H9 (cell line): ENCODE data around the gene OR52K2. TPM values are rescaled to one million over a fixed set of nuclear protein-coding genes. Genes with fewer than 3 reads are reported as not detected.

Experiments used
- DNase-seq: peaks from one replicate; pipeline ENCODE4 v3.0.0-alpha.2; 2017
- H2AFZ ChIP-seq: one replicate; pipeline ENCODE4 v1.6.1; 2013; ENCODE audit warnings: mild to moderate bottlenecking, low read length, control low read depth, moderate library complexity
- H2AK5ac ChIP-seq: 2 replicates; pipeline ENCODE4 v1.6.1; 2013; ENCODE audit warnings: low read length, control low read depth, mixed read lengths; ENCODE audit not compliant: insufficient read length
- H2BK120ac ChIP-seq: one replicate; pipeline ENCODE4 v1.6.1; 2013; ENCODE audit warnings: low read depth, mild to moderate bottlenecking, low read length, control low read depth, inconsistent platforms; ENCODE audit not compliant: poor library complexity, severe bottlenecking
- H2BK12ac ChIP-seq: 2 replicates; pipeline ENCODE4 v1.6.1; 2013; ENCODE audit warnings: low read length, control low read depth, mixed read lengths, low read depth; ENCODE audit not compliant: insufficient read length
- H2BK15ac ChIP-seq: 2 replicates; pipeline ENCODE4 v1.6.1; 2013; ENCODE audit warnings: low read depth, low read length, control low read depth
- H2BK20ac ChIP-seq: one replicate; pipeline ENCODE4 v1.6.1; 2013; ENCODE audit warnings: low read depth, mild to moderate bottlenecking, low read length, control low read depth, inconsistent platforms; ENCODE audit not compliant: poor library complexity, severe bottlenecking
- H2BK5ac ChIP-seq: 2 replicates; pipeline ENCODE4 v1.6.1; 2013; ENCODE audit warnings: low read length, control low read depth, mixed read lengths; ENCODE audit not compliant: insufficient read length
- H3K14ac ChIP-seq: 2 replicates; pipeline ENCODE4 v1.6.1; 2013; ENCODE audit warnings: low read length, control low read depth; ENCODE audit not compliant: insufficient read depth
- H3K18ac ChIP-seq: 2 replicates; pipeline ENCODE4 v1.6.1; 2013; ENCODE audit warnings: low read depth, mild to moderate bottlenecking, mixed read lengths, low read length, control low read depth; ENCODE audit not compliant: insufficient read length
- H3K23ac ChIP-seq: 2 replicates; pipeline ENCODE4 v1.6.1; 2013; ENCODE audit warnings: low read length, control low read depth, mixed read lengths, low read depth; ENCODE audit not compliant: insufficient read length
- H3K23me2 ChIP-seq: 2 replicates; pipeline ENCODE4 v1.6.1; 2013; ENCODE audit warnings: low read depth, mild to moderate bottlenecking, mixed read lengths, low read length, control low read depth; ENCODE audit not compliant: insufficient read length, poor library complexity, severe bottlenecking
- H3K27ac ChIP-seq: 2 replicates; pipeline ENCODE4 v1.5.1; 2013; ENCODE audit warnings: low read length, control low read depth, mixed read lengths, low read depth; ENCODE audit not compliant: insufficient read length
- H3K27me3 ChIP-seq: 2 replicates; pipeline ENCODE4 v1.6.1; 2013; ENCODE audit warnings: low read length, control low read depth, inconsistent platforms; ENCODE audit not compliant: insufficient read depth
- H3K4ac ChIP-seq: 2 replicates; pipeline ENCODE4 v1.6.1; 2013; ENCODE audit warnings: low read depth, mild to moderate bottlenecking, control low read depth, inconsistent platforms, low read length, moderate library complexity
- H3K4me1 ChIP-seq: 2 replicates; pipeline ENCODE4 v1.6.1; 2013; ENCODE audit warnings: low read length, control low read depth, inconsistent platforms; ENCODE audit not compliant: insufficient read depth
- H3K4me2 ChIP-seq: 2 replicates; pipeline ENCODE4 v1.6.1; 2013; ENCODE audit warnings: low read length, control low read depth, mixed read lengths; ENCODE audit not compliant: insufficient read length, insufficient read depth
- H3K56ac ChIP-seq: 2 replicates; pipeline ENCODE4 v1.6.1; 2013; ENCODE audit warnings: low read depth, mild to moderate bottlenecking, mixed read lengths, low read length, control low read depth; ENCODE audit not compliant: insufficient read length
- H3K79me1 ChIP-seq: 2 replicates; pipeline ENCODE4 v1.6.1; 2013; ENCODE audit warnings: low read depth, mild to moderate bottlenecking, moderate library complexity, low read length, control low read depth, inconsistent platforms; ENCODE audit not compliant: insufficient read depth, poor library complexity, severe bottlenecking
- H3K79me2 ChIP-seq: 2 replicates; pipeline ENCODE4 v1.6.1; 2013; ENCODE audit warnings: low read length, control low read depth, inconsistent platforms; ENCODE audit not compliant: insufficient read depth
- H3K9ac ChIP-seq: 2 replicates; pipeline ENCODE4 v1.6.1; 2013; ENCODE audit warnings: low read length, control low read depth, mixed read lengths; ENCODE audit not compliant: insufficient read length; ENCODE audit errors: extremely low read depth
- H3K9me3 ChIP-seq: one replicate; pipeline ENCODE4 v1.6.1; 2013; ENCODE audit warnings: low read depth, low read length, inconsistent platforms; ENCODE audit not compliant: control insufficient read depth
- H3T11ph ChIP-seq: one replicate; pipeline ENCODE4 v1.6.1; 2013; ENCODE audit warnings: mild to moderate bottlenecking, low read length, control low read depth, inconsistent platforms
- H4K20me1 ChIP-seq: one replicate; pipeline ENCODE4 v1.6.1; 2013; ENCODE audit not compliant: control insufficient read depth, insufficient read length, insufficient read depth
- H4K5ac ChIP-seq: 2 replicates; pipeline ENCODE4 v1.6.1; 2013; ENCODE audit warnings: low read depth, mild to moderate bottlenecking, mixed read lengths, low read length, control low read depth; ENCODE audit not compliant: insufficient read length
- H4K8ac ChIP-seq: replicated peaks from 2 replicates; pipeline ENCODE4 v1.6.1; 2013; ENCODE audit warnings: low read length, control low read depth, mixed read lengths, low read depth; ENCODE audit not compliant: insufficient read length
- H4K91ac ChIP-seq: 2 replicates; pipeline ENCODE4 v1.6.1; 2013; ENCODE audit warnings: low read depth, mild to moderate bottlenecking, moderate library complexity, mixed read lengths, low read length, control low read depth; ENCODE audit not compliant: insufficient read length
- H3K27ac Mint-ChIP-seq, 3 experiments: 2 replicates in 2 of 3; 3 replicates in 1 of 3; pipeline ENCODE4 v1.8.0; 2020 to 2021; ENCODE audit warnings: mixed read lengths in 3 of 3, mild to moderate bottlenecking in 1 of 3, moderate library complexity in 1 of 3
- H3K27me3 Mint-ChIP-seq: 2 replicates; pipeline ENCODE4 v1.8.0; 2021; ENCODE audit warnings: low read depth, mild to moderate bottlenecking, moderate library complexity, mixed read lengths
- H3K36me3 Mint-ChIP-seq, 3 experiments: 2 replicates in 2 of 3; 3 replicates in 1 of 3; pipeline ENCODE4 v1.8.0; 2020 to 2021; ENCODE audit warnings: low read depth in 3 of 3, mixed read lengths in 3 of 3; ENCODE audit not compliant: insufficient read depth in 1 of 3
- H3K4me1 Mint-ChIP-seq, 2 experiments: 2 replicates each; pipeline ENCODE4 v1.8.0; 2020; ENCODE audit warnings: mixed read lengths in 2 of 2
- H3K4me3 Mint-ChIP-seq, 2 experiments: 2 replicates in 1 of 2; 3 replicates in 1 of 2; pipeline ENCODE4 v1.8.0; 2020 to 2021; ENCODE audit warnings: mild to moderate bottlenecking in 2 of 2, mixed read lengths in 2 of 2, moderate library complexity in 1 of 2
- H3K9me3 Mint-ChIP-seq, 2 experiments: 2 replicates in 1 of 2; 3 replicates in 1 of 2; pipeline ENCODE4 v1.8.0; 2020; ENCODE audit warnings: mild to moderate bottlenecking in 2 of 2, mixed read lengths in 2 of 2, moderate library complexity in 1 of 2
- WGBS: extraction: QIAGEN DNeasy Blood & Tissue Kit; methylation state at CpG from one replicate; pipeline ENCODE4 v1.1.7; 2013; ENCODE audit warnings: missing lambda C conversion rate, low lambda C conversion rate, mixed read lengths; ENCODE audit not compliant: insufficient read length; ENCODE audit errors: extremely low coverage; 5-methylcytosine and 5-hydroxymethylcytosine counted together
- total RNA-seq: library from RNA; stranded (reverse); gene quantifications from 2 replicates; pipeline ENCODE4 v1.2.1, GENCODE V29; 2021
- TF ChIP-seq, protein P1 (sequence below): fragments of 200-600 bp; sonication (generic); conservative IDR thresholded peaks from 3 replicates; pipeline ENCODE4 v1.8.0; 2021; ENCODE audit warnings: antibody characterized with exemption, mild to moderate bottlenecking

OR52K2 gene
- total RNA-seq, 1 experiment from 2014 or later, result not detected

DNA sequence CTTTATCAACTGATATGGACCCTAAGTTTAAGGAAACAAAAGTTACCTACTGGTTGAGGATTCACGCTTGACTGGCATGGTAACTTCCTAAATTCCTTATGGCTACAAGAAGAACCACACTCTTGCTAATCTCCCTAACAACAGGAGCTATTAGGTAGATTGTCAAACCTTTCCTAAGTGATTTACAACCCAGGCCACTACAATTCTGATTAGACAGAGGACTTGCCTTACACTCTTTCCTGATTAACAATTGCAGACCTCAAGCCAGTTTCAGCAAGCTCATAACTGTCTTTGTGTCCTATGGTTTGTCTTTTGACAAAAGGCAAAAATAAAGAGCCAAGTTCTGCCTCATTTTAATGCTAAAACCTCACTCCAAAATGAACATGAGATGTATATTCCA, 16.3 kb downstream of the OR52K2 start:
- peak overlapping the region; percentile 39 for H3K27ac ChIP-seq
- H3K4me2 ChIP-seq, result no peak overlapping the region
- H3K4ac ChIP-seq, result no peak overlapping the region
- H4K5ac ChIP-seq, result no peak overlapping the region
- H3T11ph ChIP-seq, result no peak overlapping the region
- no peak overlapping the region for H3K23ac ChIP-seq
- no peaks in the 10 kb centered on the region for H3K79me1 ChIP-seq
- Mint-ChIP-seq H3K4me1 (peaks cover 22 to 29% of the 10 kb centered on the region in 2 experiments), H3K27me3 (peaks cover 5% of the 10 kb centered on the region; the same call in 1 of the 2 replicates), H3K36me3 (peaks cover 7 to 17% (median 15%) of the 10 kb centered on the region in 3 experiments; a peak in 6 of 7 replicates), H3K4me3 (no peak overlapping the region), H3K27ac (no peak overlapping the region), H3K9me3 (peaks cover 16 to 17% of the 10 kb centered on the region in 2 experiments)
- H2BK12ac ChIP-seq, result no peak overlapping the region
- DNase-seq, result no peak
- no peak overlapping the region for H3K18ac ChIP-seq
- no CpG with 5 or more reads among the region's 1 CpG for WGBS
- TF ChIP-seq, protein P1, sequence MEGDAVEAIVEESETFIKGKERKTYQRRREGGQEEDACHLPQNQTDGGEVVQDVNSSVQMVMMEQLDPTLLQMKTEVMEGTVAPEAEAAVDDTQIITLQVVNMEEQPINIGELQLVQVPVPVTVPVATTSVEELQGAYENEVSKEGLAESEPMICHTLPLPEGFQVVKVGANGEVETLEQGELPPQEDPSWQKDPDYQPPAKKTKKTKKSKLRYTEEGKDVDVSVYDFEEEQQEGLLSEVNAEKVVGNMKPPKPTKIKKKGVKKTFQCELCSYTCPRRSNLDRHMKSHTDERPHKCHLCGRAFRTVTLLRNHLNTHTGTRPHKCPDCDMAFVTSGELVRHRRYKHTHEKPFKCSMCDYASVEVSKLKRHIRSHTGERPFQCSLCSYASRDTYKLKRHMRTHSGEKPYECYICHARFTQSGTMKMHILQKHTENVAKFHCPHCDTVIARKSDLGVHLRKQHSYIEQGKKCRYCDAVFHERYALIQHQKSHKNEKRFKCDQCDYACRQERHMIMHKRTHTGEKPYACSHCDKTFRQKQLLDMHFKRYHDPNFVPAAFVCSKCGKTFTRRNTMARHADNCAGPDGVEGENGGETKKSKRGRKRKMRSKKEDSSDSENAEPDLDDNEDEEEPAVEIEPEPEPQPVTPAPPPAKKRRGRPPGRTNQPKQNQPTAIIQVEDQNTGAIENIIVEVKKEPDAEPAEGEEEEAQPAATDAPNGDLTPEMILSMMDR, result no peak
- no peak overlapping the region for H2BK20ac ChIP-seq
- H4K20me1 ChIP-seq, result no peaks in the 10 kb centered on the region
- no peak overlapping the region for H2BK120ac ChIP-seq
- no peaks in the 10 kb centered on the region; the same call in 1 of the 2 replicates for H3K4me1 ChIP-seq
- no peak overlapping the region for H3K56ac ChIP-seq
- H4K8ac ChIP-seq, result no peak overlapping the region
- no peak overlapping the region for H2BK15ac ChIP-seq
- H3K14ac ChIP-seq, result no peak overlapping the region
- H2AK5ac ChIP-seq, result no peak overlapping the region
- H4K91ac ChIP-seq, result no peak overlapping the region
- no peak overlapping the region for H2AFZ ChIP-seq
- H3K27me3 ChIP-seq, result no peaks in the 10 kb centered on the region
- no peaks in the 10 kb centered on the region for H3K79me2 ChIP-seq
- H3K23me2 ChIP-seq, result no peaks in the 10 kb centered on the region
- H2BK5ac ChIP-seq, result no peak overlapping the region
- H3K9ac ChIP-seq, result no peak overlapping the region
- H3K9me3 ChIP-seq, result no peaks in the 10 kb centered on the region
